WERI-Rb-1 (cell line): ENCODE results near the gene HTT.
"Not testable (repeated sequence)": the region's sequence is repeated elsewhere in the genome, so short reads cannot be mapped to it uniquely, and the experiment has no call there.

ENCODE experiments used
- DNase-seq: peaks from one replicate; pipeline ENCODE4 v3.0.0-alpha.2; 2020
- H3K27ac ChIP-seq: fragments of 250-450 bp; sonication (Bioruptor Pico); 2 replicates; pipeline ENCODE4 v1.5.1; 2020; ENCODE audit warnings: mild to moderate bottlenecking, moderate library complexity
- H3K27me3 ChIP-seq: fragments of 250-450 bp; sonication (Bioruptor Pico); 2 replicates; pipeline ENCODE4 v1.5.1; 2021; ENCODE audit warnings: mild to moderate bottlenecking, low read depth, moderate library complexity; ENCODE audit not compliant: insufficient read depth, severe bottlenecking
- H3K36me3 ChIP-seq: fragments of 250-450 bp; sonication (Bioruptor Pico); 2 replicates; pipeline ENCODE4 v1.5.1; 2020; ENCODE audit warnings: mild to moderate bottlenecking, moderate library complexity
- H3K4me3 ChIP-seq: 2 replicates; pipeline ENCODE4 v1.5.1; 2011; ENCODE audit warnings: low read depth, mild to moderate bottlenecking, control low read depth, low read length
- H3K9me3 ChIP-seq: fragments of 250-450 bp; sonication (Bioruptor Pico); 2 replicates; pipeline ENCODE4 v1.5.1; 2021; ENCODE audit warnings: mild to moderate bottlenecking, moderate library complexity; ENCODE audit not compliant: severe bottlenecking
- TF ChIP-seq, protein P1 (sequence below): IDR thresholded peaks from 2 replicates; pipeline ENCODE4 v1.5.1; 2011; ENCODE audit warnings: low read depth, mild to moderate bottlenecking, control low read depth, inconsistent platforms, low read length

The HTT gene

DNA sequence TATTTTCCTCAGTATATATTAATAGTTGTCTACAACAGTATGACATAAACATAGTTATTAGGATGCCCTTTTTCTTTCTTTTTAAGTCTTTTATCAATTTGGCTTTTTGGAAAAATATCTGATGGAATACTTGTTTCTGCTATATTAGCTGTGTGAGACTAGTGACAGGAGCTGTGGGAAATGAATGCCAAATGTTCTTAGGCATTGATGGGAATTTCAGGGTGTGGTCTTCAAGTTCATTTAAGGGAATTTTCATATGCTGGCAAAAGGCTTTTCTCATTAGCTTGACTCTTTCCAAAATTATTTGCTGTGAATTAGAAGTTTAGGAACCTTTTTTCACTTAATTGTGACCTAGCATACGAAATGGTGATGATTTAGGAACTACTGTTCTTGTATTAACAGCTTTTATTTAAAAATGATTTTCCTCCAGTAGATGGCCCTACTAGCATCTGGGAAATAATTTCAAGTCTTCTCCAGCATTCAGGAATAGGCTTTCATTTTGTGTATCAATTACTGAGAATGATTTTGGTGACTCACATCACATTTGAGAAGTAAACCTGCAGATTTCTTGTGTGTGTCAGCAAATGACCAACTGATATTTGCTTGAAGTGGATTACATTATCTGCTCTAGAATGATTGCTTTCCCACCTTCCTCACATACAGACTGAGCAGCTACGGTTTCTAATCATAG is 70.9 kb downstream of the HTT start:
- H3K36me3 ChIP-seq, result peaks cover 84% of the 10 kb centered on the region
- no peaks in the 10 kb centered on the region for H3K27me3 ChIP-seq
- H3K4me3 ChIP-seq, result no peak overlapping the region
- H3K27ac ChIP-seq, result no peak overlapping the region
- TF ChIP-seq, protein P1, sequence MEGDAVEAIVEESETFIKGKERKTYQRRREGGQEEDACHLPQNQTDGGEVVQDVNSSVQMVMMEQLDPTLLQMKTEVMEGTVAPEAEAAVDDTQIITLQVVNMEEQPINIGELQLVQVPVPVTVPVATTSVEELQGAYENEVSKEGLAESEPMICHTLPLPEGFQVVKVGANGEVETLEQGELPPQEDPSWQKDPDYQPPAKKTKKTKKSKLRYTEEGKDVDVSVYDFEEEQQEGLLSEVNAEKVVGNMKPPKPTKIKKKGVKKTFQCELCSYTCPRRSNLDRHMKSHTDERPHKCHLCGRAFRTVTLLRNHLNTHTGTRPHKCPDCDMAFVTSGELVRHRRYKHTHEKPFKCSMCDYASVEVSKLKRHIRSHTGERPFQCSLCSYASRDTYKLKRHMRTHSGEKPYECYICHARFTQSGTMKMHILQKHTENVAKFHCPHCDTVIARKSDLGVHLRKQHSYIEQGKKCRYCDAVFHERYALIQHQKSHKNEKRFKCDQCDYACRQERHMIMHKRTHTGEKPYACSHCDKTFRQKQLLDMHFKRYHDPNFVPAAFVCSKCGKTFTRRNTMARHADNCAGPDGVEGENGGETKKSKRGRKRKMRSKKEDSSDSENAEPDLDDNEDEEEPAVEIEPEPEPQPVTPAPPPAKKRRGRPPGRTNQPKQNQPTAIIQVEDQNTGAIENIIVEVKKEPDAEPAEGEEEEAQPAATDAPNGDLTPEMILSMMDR, result no peak
- DNase-seq, result no peak
- no peaks in the 10 kb centered on the region for H3K9me3 ChIP-seq

- no peak for DNase-seq
- Histone ChIP-seq H3K27me3 (no peaks in the 10 kb centered on the region), H3K36me3 (peaks cover 77% of the 10 kb centered on the region)
Observed at GRCh38 chr4:3148926-3149325, 74.4 kb downstream of the HTT start.

GRCh38 chr4:3151238-3151637 is 76.8 kb downstream of the HTT start:
- H3K27ac ChIP-seq, H3K9me3 ChIP-seq, DNase-seq, H3K27me3 ChIP-seq, H3K4me3 ChIP-seq: not testable (repeated sequence)
- H3K36me3 ChIP-seq, result peaks cover 82% of the 10 kb centered on the region
- TF ChIP-seq, protein P1, result peak; percentile 34; the same call in 1 of the 2 replicates

More at GRCh38 chr4:3148926-3149325, 74.4 kb downstream of the HTT start:
- Histone ChIP-seq H3K27ac (no peak overlapping the region), H3K4me3 (no peak overlapping the region), H3K9me3 (no peaks in the 10 kb centered on the region)
- TF ChIP-seq, protein P1, result no peak

DNA sequence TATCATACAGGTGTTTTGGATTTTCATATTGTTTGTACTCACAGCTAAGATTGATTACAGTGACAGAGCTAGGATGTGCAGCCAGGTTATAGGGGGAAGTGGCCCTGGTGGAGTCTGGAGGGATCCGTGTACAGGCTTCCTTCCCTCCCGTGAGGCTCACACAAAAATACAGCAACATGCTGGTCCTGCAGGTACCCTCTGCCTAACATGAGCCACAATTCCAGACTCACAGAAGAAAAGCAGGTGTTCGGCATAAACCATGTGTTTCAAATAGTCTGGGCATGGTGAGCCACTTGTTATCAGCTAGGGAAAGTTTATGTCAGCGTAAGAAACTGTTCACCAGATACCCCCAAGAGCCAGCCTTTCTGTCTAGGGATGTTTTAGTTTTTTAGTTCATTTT is 82.9 kb downstream of the HTT start:
- Histone ChIP-seq H3K27me3 (no peaks in the 10 kb centered on the region), H3K36me3 (peaks cover 64% of the 10 kb centered on the region), H3K27ac (no peak overlapping the region), H3K9me3 (peaks cover 3% of the 10 kb centered on the region), H3K4me3 (no peak overlapping the region)
- TF ChIP-seq, protein P1, result no peak
- DNase-seq, result no peak

DNA sequence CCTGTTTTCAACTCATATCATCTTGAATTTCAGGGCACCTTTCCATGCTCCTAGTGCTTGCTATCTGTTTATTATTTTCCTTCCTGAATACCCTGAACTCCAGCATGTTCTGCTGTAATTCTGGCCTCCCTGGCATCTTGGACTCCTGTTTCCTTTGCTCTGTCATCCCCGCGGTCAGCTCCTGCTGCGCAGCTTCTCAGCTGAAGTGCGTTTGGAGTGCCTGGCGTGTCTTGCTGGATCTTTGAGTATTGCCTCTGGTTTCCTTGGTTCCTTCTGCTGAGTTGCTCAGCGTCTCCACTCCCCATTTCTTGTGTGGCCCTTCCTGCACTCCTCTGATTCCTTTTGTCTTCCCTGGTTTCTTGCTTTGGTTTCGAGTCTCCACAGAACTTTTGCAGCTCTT is 84.4 kb downstream of the HTT start:
- Histone ChIP-seq H3K27ac (no peak overlapping the region), H3K4me3 (no peak overlapping the region), H3K27me3 (no peaks in the 10 kb centered on the region), H3K36me3 (peaks cover 59% of the 10 kb centered on the region), H3K9me3 (peaks cover 7% of the 10 kb centered on the region)
- TF ChIP-seq, protein P1, result no peak
- DNase-seq, result no peak

DNA sequence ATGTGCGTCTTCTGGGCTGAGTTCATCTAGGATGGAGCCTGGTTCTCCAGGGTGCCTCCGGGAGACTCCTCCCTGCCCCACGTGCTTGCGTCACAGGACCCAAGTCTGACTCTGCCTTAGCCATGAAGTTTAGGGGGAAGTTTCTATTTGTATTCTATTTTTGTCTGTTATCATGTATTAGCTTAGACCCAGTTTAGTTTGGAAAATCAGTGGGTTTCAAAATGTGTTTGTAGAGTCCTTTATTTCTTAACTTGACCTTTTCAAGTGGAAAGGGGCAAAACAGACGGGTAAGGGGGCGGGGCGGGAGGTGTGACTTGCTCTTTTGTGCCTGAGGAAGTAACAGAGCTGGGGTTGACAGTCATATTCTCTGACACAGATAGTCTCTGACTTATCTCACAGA is 86.0 kb downstream of the HTT start:
- H3K27me3 ChIP-seq, result no peaks in the 10 kb centered on the region
- H3K9me3 ChIP-seq, result peaks cover 7% of the 10 kb centered on the region
- TF ChIP-seq, protein P1, result no peak
- no peak for DNase-seq
- H3K4me3 ChIP-seq, result no peak overlapping the region
- no peak overlapping the region for H3K27ac ChIP-seq
- peaks cover 45% of the 10 kb centered on the region for H3K36me3 ChIP-seq

DNA sequence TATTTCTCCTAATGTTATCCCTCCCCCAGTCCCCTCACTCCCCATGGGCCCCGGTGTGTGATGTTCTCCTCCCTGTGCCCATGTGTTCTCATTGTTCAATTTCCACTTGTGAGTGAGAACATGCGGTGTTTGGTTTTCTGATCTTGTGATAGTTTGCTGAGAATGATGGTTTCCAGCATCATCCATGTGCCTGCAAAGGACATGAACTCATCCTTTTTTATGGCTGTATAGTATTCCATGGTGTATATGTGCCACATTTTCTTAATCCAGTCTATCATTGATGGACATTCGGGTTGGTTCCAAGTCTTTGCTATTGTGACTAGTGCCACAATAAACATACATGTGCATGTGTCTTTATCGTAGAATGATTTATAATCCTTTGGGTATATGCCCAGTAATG is 86.6 kb downstream of the HTT start:
- not testable (repeated sequence) for H3K4me3 ChIP-seq, H3K27ac ChIP-seq, H3K27me3 ChIP-seq, DNase-seq, H3K9me3 ChIP-seq
- H3K36me3 ChIP-seq, result peaks cover 48% of the 10 kb centered on the region

- peaks cover 65% of the 10 kb centered on the region for H3K36me3 ChIP-seq
- H3K27ac ChIP-seq, H3K27me3 ChIP-seq, H3K4me3 ChIP-seq, DNase-seq: not testable (repeated sequence)
- H3K9me3 ChIP-seq, result peaks cover 16% of the 10 kb centered on the region
Observed at GRCh38 chr4:3166434-3166833, 92.0 kb downstream of the HTT start.
